Neural progenitor cell (in vitro differentiated cells): ENCODE results near the gene RFX1. TPM values are rescaled to one million over a fixed set of nuclear protein-coding genes. Genes with fewer than 3 reads are reported as not detected.

Experiments used
- DNase-seq: peaks from one replicate; pipeline ENCODE4 v3.0.0-alpha.2; 2016; ENCODE audit warnings: low spot score
- H2AFZ ChIP-seq: fragments of 200-600 bp; sonication (generic); replicated peaks from 2 replicates; pipeline ENCODE4 v1.6.1; 2016; ENCODE audit warnings: antibody characterized with exemption
- H3F3A ChIP-seq: fragments of 200-600 bp; sonication (generic); 2 replicates; pipeline ENCODE4 v1.6.1; 2016; ENCODE audit warnings: antibody characterized with exemption, low read depth
- H3K27ac ChIP-seq: fragments of 200-600 bp; sonication (generic); 2 replicates; pipeline ENCODE4 v1.5.1; 2016; ENCODE audit warnings: mild to moderate bottlenecking
- H3K27me3 ChIP-seq: fragments of 200-600 bp; sonication (generic); 2 replicates; pipeline ENCODE4 v1.6.1; 2016; ENCODE audit warnings: mild to moderate bottlenecking, moderate library complexity
- H3K36me3 ChIP-seq: fragments of 200-600 bp; sonication (generic); 2 replicates; pipeline ENCODE4 v1.5.1; 2016
- H3K4me1 ChIP-seq: fragments of 200-600 bp; sonication (generic); 2 replicates; pipeline ENCODE4 v1.6.1; 2016; ENCODE audit warnings: mixed run types
- H3K4me2 ChIP-seq: fragments of 200-600 bp; sonication (generic); 2 replicates; pipeline ENCODE4 v1.6.1; 2016
- H3K4me3 ChIP-seq: fragments of 200-600 bp; sonication (generic); 2 replicates; pipeline ENCODE4 v1.5.1; 2016
- H3K79me2 ChIP-seq: fragments of 200-600 bp; sonication (generic); 2 replicates; pipeline ENCODE4 v1.6.1; 2016; ENCODE audit warnings: low read depth
- H3K9ac ChIP-seq: fragments of 200-600 bp; sonication (generic); 2 replicates; pipeline ENCODE4 v1.6.1; 2016
- H3K9me3 ChIP-seq: fragments of 200-600 bp; sonication (generic); 2 replicates; pipeline ENCODE4 v1.5.1; 2016; ENCODE audit warnings: low read depth
- H4K20me1 ChIP-seq: fragments of 200-600 bp; sonication (generic); 2 replicates; pipeline ENCODE4 v1.6.1; 2016; ENCODE audit warnings: low read depth
- H3K27ac Mint-ChIP-seq: 3 replicates; pipeline ENCODE4 v1.8.0; 2021; ENCODE audit warnings: mixed read lengths
- H3K27me3 Mint-ChIP-seq: 2 replicates; pipeline ENCODE4 v1.8.0; 2022; ENCODE audit warnings: low read depth, mild to moderate bottlenecking, inconsistent platforms, moderate library complexity, mixed read lengths; ENCODE audit not compliant: insufficient read depth
- H3K36me3 Mint-ChIP-seq: 3 replicates; pipeline ENCODE4 v1.8.0; 2021; ENCODE audit warnings: mixed read lengths
- H3K4me1 Mint-ChIP-seq: 3 replicates; pipeline ENCODE4 v1.8.0; 2021; ENCODE audit warnings: mixed read lengths
- H3K4me3 Mint-ChIP-seq: 3 replicates; pipeline ENCODE4 v1.8.0; 2021; ENCODE audit warnings: mild to moderate bottlenecking, moderate library complexity, mixed read lengths
- H3K9me3 Mint-ChIP-seq: 3 replicates; pipeline ENCODE4 v1.8.0; 2020; ENCODE audit warnings: mixed read lengths
- EZH2 ChIP-seq: fragments of 200-600 bp; sonication (generic); IDR thresholded peaks from 2 replicates; pipeline ENCODE4 v1.6.1; 2017; ENCODE audit warnings: antibody characterized with exemption, mild to moderate bottlenecking, moderate library complexity
- EZH2phosphoT487 ChIP-seq: fragments of 200-600 bp; sonication (generic); IDR thresholded peaks from 2 replicates; pipeline ENCODE4 v1.6.1; 2017; ENCODE audit warnings: antibody characterized with exemption
- total RNA-seq: library from RNA; depleted of rRNA; stranded (reverse); fragments of >200 nt; gene quantifications from 2 replicates; pipeline ENCODE4 v1.2.3, GENCODE V29; 2015; ENCODE audit warnings: low replicate concordance
- TF ChIP-seq, protein P1 (sequence below): fragments of 200-600 bp; sonication (generic); IDR thresholded peaks from 2 replicates; pipeline ENCODE4 v1.5.1; 2017; ENCODE audit warnings: antibody characterized with exemption, mild to moderate bottlenecking

RFX1 gene
- total RNA-seq, 1 donor from 2014 or later, result 1.0 TPM

DNA sequence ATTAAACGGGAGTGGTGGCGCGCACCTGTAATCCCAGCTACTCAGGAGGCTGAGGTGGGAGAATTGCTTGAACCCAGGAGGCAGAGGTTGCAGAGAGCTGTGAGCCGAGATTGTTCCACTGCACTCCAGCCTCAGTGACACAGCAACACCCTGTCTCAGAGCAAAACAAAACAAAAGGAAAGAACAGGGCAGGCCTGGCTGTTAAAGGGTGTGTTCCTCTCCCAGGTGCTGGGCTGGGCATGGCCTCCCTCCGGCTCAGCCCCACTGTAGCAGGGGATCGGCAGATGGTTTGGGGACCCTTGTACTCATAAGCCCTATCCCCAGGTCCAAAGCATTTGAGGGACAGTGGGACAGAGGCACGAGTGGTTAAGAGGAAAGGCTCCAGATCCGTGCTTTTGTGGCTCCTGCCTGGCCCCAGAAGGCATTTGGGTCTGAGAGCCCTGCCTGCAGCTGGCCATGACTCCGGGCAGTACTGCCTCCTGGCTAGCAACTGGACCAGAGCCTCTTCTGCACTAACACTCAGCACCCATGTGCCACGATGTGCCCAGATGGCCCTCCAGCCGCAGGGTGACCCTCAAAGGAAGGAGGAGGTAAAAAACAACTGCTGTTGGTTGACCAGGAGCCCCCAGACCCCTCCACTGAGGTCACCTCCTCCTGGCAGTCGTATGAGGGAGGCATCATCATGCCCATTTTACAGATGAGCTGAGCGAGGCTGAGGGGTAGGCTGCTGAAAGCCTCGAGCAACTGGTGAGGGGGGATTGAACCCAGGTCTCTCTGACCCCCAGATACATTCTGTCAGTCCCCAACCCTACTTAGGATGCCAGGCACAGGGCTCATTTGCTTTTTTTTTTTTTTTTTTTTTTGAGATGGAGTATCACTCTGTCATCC is 10.0 kb downstream of the RFX1 start:
- Histone ChIP-seq H3K9ac (no peak overlapping the region), H3K27me3 (no peaks in the 10 kb centered on the region), H4K20me1 (no peaks in the 10 kb centered on the region), H3K4me2 (no peak overlapping the region), H3K27ac (no peak overlapping the region), H3K36me3 (peaks cover 4% of the 10 kb centered on the region), H3K4me3 (no peak overlapping the region), H3K4me1 (no peaks in the 10 kb centered on the region), H3F3A (no peaks in the 10 kb centered on the region), H3K9me3 (no peaks in the 10 kb centered on the region), H2AFZ (no peak overlapping the region), H3K79me2 (peaks cover 23% of the 10 kb centered on the region)
- H3K27me3 Mint-ChIP-seq, result peaks cover 4% of the 10 kb centered on the region
- peaks cover 2% of the 10 kb centered on the region for H3K4me1 Mint-ChIP-seq
- no peak overlapping the region for H3K4me3 Mint-ChIP-seq
- peaks cover 18% of the 10 kb centered on the region for H3K36me3 Mint-ChIP-seq
- TF ChIP-seq, protein P1, sequence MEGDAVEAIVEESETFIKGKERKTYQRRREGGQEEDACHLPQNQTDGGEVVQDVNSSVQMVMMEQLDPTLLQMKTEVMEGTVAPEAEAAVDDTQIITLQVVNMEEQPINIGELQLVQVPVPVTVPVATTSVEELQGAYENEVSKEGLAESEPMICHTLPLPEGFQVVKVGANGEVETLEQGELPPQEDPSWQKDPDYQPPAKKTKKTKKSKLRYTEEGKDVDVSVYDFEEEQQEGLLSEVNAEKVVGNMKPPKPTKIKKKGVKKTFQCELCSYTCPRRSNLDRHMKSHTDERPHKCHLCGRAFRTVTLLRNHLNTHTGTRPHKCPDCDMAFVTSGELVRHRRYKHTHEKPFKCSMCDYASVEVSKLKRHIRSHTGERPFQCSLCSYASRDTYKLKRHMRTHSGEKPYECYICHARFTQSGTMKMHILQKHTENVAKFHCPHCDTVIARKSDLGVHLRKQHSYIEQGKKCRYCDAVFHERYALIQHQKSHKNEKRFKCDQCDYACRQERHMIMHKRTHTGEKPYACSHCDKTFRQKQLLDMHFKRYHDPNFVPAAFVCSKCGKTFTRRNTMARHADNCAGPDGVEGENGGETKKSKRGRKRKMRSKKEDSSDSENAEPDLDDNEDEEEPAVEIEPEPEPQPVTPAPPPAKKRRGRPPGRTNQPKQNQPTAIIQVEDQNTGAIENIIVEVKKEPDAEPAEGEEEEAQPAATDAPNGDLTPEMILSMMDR, result no peak
- TF ChIP-seq EZH2 (no peak), EZH2phosphoT487 (no peak)
- H3K27ac Mint-ChIP-seq, result no peak overlapping the region
- H3K9me3 Mint-ChIP-seq, result peaks cover 10% of the 10 kb centered on the region
- DNase-seq, result no peak

DNA sequence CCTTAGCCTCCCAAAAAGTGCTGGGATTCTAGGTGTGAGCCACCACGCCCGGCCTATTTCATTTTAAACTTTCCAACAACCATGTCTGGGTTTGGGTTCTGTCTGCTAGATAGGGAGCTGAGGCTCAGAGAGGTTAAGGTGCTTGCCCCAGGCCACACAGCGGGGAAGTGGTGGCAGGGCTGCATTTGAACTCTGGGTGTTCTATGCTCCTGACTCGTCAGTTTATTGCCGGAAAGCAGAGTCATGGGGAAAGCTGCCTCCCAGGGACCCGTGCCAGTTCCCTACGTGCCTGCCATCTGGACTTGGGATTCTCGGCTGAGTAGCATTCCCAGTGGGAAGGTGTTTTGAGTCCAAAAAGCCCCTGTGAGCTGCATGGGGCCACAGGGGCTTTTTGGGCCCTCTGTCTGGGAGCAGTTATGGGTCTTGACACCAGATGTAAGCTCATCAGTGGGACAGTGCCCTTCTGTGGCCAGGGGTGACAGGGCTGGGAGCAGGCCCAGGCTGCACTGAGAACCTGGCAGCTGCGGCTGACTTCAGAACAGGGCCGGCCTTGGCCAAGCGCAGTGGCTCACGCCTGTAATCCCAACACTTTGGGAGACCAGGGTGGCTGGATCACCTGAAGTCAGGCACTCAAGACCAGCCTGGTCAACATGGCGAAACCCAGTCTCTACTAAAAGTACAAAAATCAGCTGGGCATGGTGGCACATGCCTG is 10.9 kb downstream of the RFX1 start:
- no peak overlapping the region for H3K4me2 ChIP-seq
- TF ChIP-seq EZH2, result no peak
- TF ChIP-seq, protein P1, result no peak
- TF ChIP-seq EZH2phosphoT487, result no peak
- no peak overlapping the region for H3K4me3 Mint-ChIP-seq

DNA sequence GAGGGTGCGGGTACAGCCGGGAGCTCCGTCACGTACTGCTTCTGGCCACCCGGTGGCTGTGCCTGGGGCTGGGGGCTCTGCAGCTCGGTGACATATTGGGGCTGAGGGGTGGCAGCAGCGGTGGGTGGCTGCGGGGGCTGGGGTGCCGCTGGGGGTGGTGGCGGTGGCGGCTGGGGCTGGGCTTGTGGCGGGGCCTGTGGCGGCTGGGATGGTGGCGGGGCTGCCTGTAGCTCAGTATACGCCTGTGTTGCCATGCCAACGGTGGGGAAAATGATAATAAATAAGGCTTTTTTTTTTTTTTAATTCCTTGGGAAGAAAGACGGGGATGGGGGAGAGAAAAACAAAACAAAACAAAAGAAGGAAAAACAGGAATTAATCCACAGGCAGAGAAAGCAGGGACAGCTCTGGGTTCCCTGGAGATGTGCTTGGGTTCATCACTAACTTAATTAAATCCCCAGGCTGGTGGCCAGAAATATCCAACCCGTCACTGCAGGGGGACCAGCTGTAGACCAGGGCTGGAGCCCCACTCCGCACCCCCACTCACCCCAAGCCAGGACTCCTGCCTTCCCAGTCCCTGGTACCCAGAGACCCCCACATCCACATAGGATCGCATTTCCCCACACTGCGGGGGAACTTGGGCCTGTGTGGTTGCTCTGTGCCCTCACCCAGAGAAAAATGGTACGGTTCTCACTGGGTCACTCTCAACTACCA is 12.4 kb downstream of the RFX1 start:
- H3K27ac Mint-ChIP-seq, result no peak overlapping the region

More for the DNA sequence above, 10.9 kb downstream of the RFX1 start:
- no peak overlapping the region for H2AFZ ChIP-seq
- Mint-ChIP-seq H3K4me1 (peaks cover 4% of the 10 kb centered on the region), H3K9me3 (peaks cover 5% of the 10 kb centered on the region), H3K27ac (no peak overlapping the region), H3K36me3 (peaks cover 17% of the 10 kb centered on the region), H3K27me3 (peaks cover 4% of the 10 kb centered on the region)
- H3K9me3 ChIP-seq, result no peaks in the 10 kb centered on the region
- no peaks in the 10 kb centered on the region for H3K27me3 ChIP-seq
- H3F3A ChIP-seq, result no peaks in the 10 kb centered on the region
- H3K27ac ChIP-seq, result no peak overlapping the region
- peaks cover 17% of the 10 kb centered on the region for H3K79me2 ChIP-seq
- no peak overlapping the region for H3K4me3 ChIP-seq
- peaks cover 4% of the 10 kb centered on the region for H3K36me3 ChIP-seq
- DNase-seq, result no peak
- no peaks in the 10 kb centered on the region for H3K4me1 ChIP-seq
- H3K9ac ChIP-seq, result no peak overlapping the region
- no peaks in the 10 kb centered on the region for H4K20me1 ChIP-seq

More for the DNA sequence above, 12.4 kb downstream of the RFX1 start:
- Histone ChIP-seq H3K36me3 (no peaks in the 10 kb centered on the region), H3K27me3 (no peaks in the 10 kb centered on the region), H3K27ac (no peak overlapping the region), H3K4me3 (no peak overlapping the region), H3K9ac (no peak overlapping the region), H3F3A (no peaks in the 10 kb centered on the region), H2AFZ (no peak overlapping the region), H3K4me2 (no peak overlapping the region), H4K20me1 (peaks cover 4% of the 10 kb centered on the region), H3K9me3 (no peaks in the 10 kb centered on the region), H3K4me1 (no peaks in the 10 kb centered on the region), H3K79me2 (peaks cover 6% of the 10 kb centered on the region)
- H3K27me3 Mint-ChIP-seq, result peaks cover 4% of the 10 kb centered on the region
- DNase-seq, result no peak
- peaks cover 2% of the 10 kb centered on the region for H3K9me3 Mint-ChIP-seq
- H3K4me3 Mint-ChIP-seq, result no peak overlapping the region
- peaks cover 17% of the 10 kb centered on the region for H3K4me1 Mint-ChIP-seq
- peaks cover 19% of the 10 kb centered on the region for H3K36me3 Mint-ChIP-seq
- no peak for TF ChIP-seq EZH2
- no peak for TF ChIP-seq EZH2phosphoT487
- TF ChIP-seq, protein P1, result no peak
